ENCODE data around the gene NCOA7. TPM values are rescaled to one million over a fixed set of nuclear protein-coding genes. Genes with fewer than 3 reads are reported as not detected.

Gene NCOA7, protein sequence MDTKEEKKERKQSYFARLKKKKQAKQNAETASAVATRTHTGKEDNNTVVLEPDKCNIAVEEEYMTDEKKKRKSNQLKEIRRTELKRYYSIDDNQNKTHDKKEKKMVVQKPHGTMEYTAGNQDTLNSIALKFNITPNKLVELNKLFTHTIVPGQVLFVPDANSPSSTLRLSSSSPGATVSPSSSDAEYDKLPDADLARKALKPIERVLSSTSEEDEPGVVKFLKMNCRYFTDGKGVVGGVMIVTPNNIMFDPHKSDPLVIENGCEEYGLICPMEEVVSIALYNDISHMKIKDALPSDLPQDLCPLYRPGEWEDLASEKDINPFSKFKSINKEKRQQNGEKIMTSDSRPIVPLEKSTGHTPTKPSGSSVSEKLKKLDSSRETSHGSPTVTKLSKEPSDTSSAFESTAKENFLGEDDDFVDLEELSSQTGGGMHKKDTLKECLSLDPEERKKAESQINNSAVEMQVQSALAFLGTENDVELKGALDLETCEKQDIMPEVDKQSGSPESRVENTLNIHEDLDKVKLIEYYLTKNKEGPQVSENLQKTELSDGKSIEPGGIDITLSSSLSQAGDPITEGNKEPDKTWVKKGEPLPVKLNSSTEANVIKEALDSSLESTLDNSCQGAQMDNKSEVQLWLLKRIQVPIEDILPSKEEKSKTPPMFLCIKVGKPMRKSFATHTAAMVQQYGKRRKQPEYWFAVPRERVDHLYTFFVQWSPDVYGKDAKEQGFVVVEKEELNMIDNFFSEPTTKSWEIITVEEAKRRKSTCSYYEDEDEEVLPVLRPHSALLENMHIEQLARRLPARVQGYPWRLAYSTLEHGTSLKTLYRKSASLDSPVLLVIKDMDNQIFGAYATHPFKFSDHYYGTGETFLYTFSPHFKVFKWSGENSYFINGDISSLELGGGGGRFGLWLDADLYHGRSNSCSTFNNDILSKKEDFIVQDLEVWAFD
- 6.3 TPM for polyA plus RNA-seq (ENCODE audit: insufficient read length)

DNA sequence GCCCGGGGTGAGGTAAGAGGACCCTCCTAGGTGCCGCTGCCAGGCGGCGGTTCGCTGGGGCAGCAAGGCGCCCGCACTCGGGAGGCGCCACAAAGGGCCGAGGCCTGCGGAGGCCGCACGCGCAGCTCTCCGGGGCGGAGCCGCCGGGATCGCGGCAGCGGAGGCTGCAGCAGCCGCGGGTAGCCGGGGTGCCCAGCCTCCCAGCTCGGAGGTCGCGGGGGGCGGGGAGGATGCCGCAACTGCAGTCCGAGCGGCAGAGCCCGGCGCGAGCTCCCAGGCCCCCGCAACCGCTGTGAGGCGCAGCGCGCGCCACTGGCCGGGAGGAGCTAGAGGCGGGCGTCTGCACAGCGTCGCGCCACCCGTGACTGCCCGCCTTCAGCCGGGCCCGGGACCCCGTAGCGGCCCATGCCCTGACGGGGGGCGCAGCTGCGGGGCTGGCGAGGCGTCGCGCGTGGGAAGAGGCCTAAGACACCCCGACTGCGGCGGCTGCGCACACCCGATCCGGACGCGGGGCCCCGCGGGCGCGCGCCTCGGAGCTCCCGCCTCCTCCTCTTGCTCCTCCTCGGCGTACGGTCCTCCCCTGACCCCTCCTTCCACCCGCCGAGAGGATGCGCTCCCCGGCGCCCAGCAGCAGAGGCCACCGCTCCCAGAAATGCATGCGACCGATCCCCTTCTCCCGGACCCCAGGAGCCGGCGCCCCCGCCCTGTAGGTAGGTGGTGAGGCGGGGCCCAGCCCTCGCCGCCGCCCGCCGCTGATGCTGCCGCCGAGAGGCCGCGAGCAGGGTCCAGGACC lies at the start of gene NCOA7:
Gene NCOA7 (plus strand): TSS at position 603 of the 793 bp plus-strand sequence. CDS start 24,395 bp downstream, outside the sequence.
- peak; percentile 89 for DNase-seq

DNA sequence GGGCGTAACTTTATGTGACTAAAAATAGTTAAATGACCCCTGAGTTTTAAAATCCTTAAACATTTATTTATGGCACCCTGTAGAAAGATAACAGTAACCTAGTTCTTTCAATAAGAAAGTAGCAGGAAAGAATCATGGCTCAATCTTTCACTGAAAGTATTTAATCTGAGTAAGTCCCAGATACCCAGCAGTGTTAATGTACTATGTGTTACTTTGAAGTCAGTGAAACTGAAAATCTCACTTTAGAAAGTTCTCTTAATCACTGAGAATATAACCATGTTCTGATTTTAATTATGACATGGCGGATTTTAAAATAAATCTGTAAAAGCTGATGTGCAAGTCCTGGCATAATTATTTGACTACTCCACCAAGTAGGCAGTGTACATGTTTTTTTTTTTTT lies 49.4 kb upstream of the NCOA7 start:
- DNase-seq = no peak

DNA sequence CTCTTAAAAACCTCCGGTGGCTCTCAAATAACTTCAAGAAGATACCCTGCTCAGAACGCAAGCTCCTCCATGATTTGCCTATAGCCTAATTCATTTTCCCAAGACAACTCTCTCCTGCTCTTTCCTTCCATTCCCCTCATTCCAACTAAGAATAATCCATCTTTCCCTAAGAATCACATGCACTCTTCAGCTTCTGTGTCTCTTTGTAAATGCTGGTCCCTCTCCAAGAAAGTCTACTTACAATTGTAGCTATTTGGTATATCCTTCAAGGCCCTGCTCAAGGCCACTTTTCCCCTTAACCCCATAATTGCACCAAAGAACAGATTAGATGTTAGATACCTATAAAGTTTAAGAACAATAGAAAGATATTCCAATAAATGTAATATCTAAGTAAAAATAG lies 48.7 kb upstream of the NCOA7 start:
- no peak for DNase-seq

DNA sequence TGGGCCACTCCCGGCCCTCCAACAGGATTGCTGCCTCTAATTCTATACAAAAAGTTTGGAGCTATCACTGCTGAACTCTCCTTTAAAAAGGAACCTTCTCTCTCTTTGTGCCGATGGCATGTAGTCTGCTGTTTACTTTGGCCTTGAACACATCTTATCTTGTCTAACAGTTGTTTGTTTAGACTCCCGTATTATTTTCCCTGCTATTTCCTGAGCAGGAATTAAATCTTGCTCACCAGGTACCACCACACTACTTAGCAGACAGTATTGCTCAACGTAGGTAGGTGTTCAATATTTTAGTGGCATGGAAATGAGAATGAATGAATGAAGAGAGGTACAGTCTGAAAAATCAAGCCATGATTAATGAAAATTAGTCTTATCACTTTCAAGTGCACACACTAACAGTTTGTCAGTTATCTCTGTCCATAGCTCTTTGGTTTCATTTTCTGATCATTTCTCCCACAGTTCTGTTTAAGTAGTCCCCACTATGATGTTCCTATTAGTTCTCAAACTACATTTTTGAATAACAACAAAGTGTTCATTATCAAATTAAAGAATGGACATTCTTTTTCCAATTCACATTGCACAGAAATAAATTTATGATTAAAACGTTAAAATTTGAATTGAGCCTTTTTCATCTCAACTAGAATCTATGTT lies 48.2 kb upstream of the NCOA7 start:
- DNase-seq = no peak

DNA sequence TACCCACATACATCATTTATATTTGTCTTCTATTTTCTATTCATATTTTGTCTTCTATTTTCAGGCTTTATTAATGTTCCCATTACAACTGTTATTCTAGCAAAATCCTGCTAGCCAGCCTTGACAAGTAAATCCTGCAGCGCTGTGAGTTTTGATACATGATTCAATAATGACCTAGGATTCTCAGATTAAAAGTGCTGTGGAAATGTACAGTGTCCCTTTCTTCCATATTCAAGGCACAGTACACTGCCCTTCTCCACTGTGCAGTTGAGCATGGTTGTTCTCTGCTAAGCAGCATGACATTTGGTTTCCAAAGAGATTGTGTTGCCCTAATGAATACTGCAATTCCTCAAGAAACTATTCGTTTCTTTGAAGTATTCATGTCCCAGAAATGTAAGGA lies 47.2 kb upstream of the NCOA7 start:
- no peak for DNase-seq

DNA sequence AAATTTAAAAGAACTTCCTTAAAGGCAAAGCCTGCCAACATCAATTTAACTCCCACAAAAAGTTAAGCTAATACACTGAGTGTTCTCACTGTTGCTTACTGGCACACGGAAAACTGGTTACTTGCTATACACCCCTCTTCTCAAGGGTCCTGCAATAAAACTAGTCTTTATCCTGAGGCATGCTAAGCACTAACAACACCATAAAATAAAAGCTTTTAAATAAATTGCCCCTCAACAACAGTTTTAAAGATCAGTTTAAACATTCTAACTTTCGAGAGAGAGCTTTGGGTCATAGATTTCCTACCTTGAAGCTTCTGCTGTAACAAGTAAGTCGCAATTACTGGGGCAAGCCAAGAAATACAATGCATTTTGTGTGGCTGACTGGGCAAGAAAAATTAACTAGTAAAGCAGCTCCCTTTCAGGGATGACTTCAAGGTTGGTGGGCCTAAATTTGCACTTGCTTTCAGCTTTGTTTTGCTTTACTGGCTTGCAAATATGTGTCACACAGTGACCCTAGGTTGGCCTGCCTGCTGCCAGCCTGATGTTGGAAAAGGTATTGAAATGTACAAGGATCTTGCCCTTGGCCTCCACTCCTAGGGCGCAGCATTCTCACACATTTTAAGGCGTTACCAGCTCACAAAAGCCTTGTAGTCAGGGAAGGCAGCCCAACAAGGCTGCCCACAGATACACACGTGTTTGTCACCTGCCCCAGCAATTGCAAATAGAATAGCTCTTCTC lies 45.3 kb upstream of the NCOA7 start:
- no peak for DNase-seq

DNA sequence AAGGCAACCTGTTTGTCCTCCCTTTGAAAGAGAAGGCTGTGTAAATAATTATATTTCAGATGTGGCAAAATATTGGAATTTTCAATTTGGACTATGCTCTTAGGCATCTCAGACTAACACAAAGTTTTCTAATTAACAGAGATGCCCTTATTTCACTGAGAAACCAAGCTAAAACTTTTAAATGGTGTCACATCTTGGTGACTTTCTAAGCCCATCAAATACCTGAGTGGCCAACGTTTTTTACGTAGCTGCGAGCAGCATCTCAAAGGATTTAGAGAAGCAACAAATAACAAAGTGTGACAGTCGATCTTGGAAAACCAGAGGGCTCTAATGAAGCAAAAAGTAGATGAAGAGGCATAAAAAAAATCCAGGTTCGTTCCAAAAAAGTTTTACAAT lies 44.7 kb upstream of the NCOA7 start:
- no peak for DNase-seq

DNA sequence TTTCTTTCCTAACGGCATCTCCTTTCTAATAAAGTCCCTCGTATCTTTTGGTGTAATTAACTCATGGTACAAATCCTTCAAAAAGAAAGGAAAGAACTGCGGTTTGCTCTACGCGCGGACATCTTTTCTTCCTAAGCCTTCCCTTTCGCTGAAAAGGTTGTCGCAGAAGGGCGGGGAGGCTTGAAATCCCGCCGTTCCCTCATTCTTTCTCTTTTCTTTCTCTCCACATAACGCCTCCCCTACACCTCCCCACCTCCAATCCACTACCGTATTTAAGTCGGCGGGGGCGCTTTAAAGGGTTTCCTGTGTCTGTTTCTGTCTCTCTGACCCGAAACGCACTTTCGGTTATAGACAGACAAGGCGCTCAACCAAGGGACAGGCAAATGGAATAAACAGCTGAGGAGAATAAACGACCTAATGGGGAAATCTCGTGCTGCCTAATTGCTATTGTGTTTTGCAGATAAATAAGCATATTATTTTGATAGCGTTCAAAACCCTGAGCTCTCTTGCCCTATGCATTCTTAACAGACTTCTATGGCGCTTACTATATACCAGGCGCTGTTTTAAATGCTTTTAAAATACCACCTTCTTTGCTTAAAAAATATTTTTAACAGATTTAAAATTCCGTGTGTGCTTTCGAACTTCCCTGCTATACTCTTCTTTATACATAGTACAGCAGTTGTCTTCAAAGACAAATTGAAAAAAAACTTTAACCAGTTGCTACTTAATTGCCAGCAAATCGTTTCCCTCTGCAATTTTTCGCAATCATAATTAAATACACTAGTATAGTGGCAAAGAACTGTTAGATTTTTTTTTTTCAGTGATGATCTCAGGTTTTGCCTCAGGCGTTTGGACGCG lies 43.8 kb upstream of the NCOA7 start:
- peak; percentile 61 for DNase-seq

DNA sequence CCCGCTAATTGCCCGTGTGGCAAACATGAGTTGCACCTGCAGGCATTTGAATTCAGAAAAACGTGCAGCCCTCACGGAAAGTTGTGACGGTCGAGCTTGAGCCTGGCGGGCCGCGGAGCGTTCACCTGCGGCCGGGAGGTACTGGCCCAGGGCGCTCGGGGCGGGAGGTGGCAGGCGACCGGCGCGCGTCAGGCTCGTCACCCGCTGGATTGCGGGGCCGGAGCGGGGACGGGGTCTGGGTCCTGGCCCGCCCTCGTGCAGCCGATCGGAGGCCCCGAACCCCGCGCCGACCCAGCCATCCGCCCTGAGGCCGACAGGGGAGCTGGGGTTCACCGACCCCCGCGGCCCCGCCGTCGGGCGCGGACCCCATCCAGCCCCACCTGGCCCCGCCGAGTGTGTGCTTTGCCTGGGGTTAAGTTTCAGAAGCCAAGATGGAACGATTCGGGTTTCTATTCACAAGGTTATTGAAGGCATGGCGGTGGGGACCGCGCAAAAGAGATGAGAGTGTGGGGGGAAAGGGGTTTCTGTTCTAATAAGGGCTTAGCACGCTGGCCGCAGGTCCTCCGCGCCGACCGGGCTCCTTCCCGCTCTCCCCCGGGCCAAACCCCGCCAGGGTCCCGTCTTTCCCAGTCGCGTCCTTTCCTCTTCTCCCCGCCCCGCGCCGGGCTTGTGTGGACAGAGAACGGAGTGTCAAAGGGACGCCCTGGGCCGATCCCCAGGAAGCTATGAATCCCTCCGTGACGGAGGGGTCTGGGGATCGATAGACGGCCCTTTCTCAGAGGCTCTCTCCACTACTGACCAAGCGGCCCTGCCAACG lies 43.0 kb upstream of the NCOA7 start:
- DNase-seq = no peak

DNA sequence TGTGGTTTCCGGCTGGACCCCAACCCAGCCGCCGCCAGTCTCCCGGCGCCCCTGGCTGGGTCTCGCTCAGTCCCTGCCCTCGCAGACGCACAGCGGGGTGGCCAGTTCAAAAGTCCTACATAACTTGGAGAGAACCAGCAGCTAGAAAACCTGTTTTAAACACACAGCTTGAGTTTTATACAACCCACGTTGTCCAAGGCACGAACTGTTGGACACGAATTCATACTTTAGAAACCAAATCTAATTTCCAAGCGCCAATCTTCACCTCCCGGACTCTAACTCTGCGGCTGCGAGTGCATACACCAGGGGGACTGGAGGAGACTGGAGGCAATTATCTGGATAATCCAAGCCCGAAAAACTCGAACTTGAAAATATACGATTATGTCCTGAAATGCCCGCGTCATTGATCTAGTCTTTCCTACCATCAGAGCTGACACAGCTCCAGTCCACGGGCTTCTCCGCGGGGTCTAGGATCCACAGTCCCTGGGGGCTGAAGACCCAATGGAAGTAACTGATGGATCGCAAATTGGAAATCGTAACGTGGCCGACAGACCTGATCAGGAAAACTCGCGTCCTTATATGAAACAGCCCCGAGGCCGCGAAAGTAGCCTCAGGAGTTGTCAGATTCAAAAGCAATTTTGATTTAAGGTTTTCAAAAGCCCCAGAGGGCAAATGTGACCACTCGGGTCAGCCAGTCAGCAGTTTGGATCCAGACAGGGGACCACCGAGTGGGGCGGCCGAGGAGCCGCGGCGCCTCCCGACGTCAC lies 42.2 kb upstream of the NCOA7 start:
- peak; percentile 20 for DNase-seq

DNA sequence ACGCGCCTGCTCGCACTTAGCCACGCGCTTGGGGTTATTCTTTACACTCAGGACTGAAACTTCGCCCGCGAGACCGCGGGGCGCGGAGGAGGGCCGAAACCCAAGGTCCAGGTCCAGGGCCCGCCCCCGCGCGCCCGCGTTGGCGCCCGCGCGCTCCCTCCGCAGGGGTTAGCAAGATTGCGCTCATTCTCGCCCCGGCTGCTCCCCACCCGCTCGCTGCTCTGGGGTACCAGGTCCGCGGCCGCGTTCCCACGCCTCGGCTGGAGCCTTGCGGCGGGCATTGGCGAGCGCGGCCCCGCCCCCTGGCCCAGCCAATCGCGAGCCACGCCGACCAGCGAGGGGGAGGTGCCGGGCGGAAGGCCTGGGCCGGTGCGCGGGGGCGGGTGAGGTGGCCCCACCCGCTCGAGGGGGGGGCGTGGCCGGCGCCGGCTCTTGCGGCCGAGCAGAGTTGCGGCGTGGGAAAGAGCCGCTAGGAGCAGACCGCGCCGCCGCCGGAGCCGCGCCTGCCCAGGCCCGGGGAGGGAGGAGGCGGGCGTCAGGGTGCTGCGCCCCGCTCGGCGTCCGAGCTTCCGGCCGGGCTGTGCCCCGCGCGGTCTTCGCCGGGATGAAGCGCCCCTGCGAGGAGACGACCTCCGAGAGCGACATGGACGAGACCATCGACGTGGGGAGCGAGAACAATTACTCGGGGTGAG lies 41.4 kb upstream of the NCOA7 start, which contains the start of gene HEY2:
Gene HEY2 (plus strand): TSS at position 460 of the 692 bp plus-strand sequence. CDS start 145 bp downstream, at position 605.
- DNase-seq = peak; percentile 92

DNA sequence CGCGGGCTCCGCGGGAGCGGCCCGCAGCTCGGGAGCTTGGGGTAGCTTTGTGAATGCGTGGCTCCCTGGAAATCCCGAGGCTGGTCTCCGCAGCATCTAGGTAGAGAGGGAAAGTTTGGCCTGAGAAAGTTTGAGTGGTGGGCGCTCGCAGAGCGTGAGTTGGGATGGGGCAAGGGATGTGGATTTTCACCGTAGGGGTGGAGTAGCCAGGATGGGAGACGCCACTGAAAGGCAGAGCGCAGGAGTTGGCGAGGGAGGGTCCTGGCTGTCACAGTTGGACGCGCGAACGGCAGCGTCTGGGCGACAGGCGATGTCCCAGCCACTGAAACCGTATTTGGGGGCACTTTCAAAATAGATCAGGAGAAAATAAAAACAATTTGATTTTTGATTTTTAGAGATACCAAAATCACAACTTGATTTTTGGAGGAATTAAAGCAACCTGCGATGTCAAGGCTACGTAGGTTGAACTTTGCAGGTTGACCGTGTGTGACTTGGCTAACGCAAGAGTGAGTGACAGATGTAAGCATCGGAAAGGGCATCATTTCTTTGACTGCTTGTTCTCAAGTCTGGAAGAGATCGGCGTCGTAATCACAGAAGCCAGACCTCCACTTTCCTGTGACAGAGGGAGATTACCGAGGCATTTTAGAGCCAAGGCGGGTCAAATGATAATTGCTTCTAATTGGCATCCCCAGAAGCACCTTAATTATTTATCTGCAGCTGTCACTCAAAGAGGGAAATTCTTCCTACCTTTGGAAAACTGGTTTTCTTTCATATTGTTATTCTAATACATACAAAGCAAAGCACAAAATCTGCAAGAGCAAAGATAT lies 40.7 kb upstream of the NCOA7 start:
- no peak for DNase-seq

DNA sequence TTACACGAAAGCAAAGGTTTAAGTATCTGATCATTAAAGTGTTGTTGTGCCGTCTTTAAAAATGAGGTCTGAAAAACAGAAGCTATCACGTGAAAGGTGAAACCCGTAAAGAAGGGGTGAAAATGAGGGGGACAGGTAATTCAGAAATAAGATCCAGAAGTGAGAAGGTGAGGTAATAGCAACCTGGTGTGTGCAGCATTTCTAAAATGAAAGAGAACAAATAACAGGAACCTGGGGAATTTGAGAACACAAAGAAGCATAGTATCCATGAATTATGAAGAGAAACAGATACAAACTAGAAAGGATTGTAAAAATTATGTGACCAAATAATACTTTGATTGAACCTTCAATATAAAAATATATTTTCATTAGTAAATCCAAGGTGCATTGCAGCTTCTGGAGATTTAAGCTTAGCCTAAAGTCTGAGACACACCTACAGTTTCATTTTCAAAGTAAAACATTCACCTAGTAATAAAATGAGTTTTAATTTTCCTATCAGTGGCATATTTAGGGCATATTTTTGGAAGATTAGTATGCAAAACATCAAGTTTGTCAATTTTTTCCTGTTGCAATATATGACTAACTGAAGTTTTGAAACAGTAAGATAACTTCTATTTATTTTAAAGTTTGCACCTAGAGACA lies 39.9 kb upstream of the NCOA7 start:
- DNase-seq = no peak

DNA sequence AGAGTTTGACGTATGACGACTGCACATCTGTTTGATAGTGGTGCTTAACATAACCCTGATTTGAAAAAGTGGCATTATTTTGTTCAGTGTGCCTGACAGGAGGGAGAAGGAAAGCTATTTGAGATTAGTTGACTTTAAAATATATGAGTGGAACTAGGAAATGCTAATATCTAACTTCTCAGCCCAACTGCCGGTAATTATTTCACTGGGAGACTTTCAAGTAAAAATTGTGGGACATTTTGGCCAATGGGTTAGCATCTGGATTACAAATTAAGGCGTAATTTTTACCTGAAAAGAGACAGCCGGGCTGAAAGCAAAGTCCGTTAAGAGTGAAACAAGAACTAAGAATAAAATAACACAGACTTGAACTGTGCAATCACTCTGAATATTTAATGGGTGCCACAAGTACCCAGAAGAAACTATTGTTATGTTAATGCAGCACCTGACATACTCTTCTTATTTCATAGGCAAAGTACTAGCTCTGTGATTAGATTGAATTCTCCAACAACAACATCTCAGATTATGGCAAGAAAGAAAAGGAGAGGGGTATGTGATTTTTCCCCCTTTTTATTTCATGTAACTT lies 39.3 kb upstream of the NCOA7 start:
- no peak for DNase-seq

DNA sequence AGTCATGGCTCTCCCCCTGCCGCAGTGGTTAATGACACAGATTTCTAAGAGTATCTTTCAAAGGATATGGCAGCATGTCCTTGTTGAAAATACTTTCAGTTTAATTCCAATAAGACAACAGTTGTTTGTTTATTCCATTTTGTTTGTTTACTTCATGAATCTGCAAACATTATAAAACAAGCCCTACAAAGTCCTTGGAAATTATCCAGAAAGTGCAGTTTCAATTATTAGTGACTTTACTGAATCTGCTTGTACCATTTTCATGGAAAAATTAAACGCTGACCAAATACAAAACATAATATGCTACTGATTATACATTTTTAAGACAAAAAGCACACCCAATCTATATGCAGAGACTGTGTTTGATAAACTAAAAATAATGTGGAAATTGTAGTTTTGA lies 38.0 kb upstream of the NCOA7 start:
- no peak for DNase-seq

Data from hindlimb muscle (tissue), 1 donor.